Stimulated activated memory B cell treated with anti-CD40 and anti-IgM and Interleukin-4, amounts not matched to agents 10 μg/mL and 1 μg/mL and 100 μg/mL, for 72 hours (primary cell): ENCODE measurements around the gene ERVK3-1.
"Not testable (repeated sequence)": the region's sequence is repeated elsewhere in the genome, so short reads cannot be mapped to it uniquely, and the experiment has no call there.

Experiments used
- ATAC-seq: fragments of 150-1000 bp; cut with Tn5 transposase; 2 replicates; pipeline ENCODE4 v1.10.0; 2021
- H3K27ac Mint-ChIP-seq: one replicate; pipeline ENCODE4 v1.8.0; 2022; ENCODE audit warnings: mild to moderate bottlenecking, mixed read lengths
- H3K27me3 Mint-ChIP-seq: one replicate; pipeline ENCODE4 v1.8.0; 2022; ENCODE audit warnings: mixed read lengths
- H3K36me3 Mint-ChIP-seq: one replicate; pipeline ENCODE4 v1.8.0; 2022; ENCODE audit warnings: mixed read lengths
- H3K4me1 Mint-ChIP-seq: one replicate; pipeline ENCODE4 v1.8.0; 2022; ENCODE audit warnings: mixed read lengths
- H3K4me3 Mint-ChIP-seq: one replicate; pipeline ENCODE4 v1.8.0; 2022; ENCODE audit warnings: mild to moderate bottlenecking, moderate library complexity, mixed read lengths
- H3K9me3 Mint-ChIP-seq: one replicate; pipeline ENCODE4 v1.8.0; 2022; ENCODE audit warnings: mixed read lengths

Gene ERVK3-1

DNA sequence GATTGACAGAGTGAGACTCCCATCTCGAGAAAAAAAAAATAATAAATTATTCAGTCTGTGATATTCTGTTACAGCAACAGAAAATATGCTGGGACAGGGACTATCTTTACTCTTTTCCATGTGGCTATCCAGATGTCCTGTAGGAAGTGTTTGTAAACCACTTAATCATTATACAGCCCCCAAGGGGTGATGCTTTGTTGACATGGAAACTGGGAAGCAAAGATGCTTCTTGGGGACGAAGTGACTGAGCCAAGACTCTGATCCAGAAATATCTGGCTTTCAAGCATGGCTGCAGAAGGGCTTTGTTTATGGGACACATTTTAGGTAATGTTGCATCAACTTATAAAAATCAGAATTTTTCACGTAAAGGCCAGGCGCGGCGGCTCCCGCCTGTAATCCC lies 21.0 kb upstream of the ERVK3-1 start:
- H3K4me3 Mint-ChIP-seq, result no peak overlapping the region
- H3K36me3 Mint-ChIP-seq, result peaks cover 57% of the 10 kb centered on the region
- H3K27ac Mint-ChIP-seq, result no peak overlapping the region
- H3K27me3 Mint-ChIP-seq, result no peaks in the 10 kb centered on the region
- ATAC-seq, result no peak
- peaks cover 2% of the 10 kb centered on the region for H3K9me3 Mint-ChIP-seq
- H3K4me1 Mint-ChIP-seq, result peaks cover 24% of the 10 kb centered on the region

DNA sequence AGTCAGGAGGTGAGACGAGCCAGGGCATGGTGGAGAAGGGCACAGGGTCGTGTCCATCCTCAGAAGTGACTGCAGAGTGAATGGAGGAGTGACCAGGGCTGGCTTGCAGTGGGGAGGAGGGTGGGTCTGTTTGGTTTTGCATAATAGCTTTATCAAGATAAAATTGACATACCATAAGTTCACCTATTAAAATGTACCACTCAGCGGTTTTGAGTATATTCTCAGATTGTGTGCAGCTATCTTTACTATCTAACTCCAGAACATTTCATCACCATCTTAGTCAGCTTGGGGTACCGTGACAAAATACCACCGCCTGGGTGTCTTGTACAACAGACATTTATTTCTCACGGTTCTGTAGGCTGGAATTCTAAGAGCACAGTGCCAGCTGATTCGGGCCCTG lies 13.2 kb upstream of the ERVK3-1 start:
- H3K36me3 Mint-ChIP-seq, result peaks cover 89% of the 10 kb centered on the region
- H3K4me3 Mint-ChIP-seq, result no peak overlapping the region
- no peak overlapping the region for H3K27ac Mint-ChIP-seq
- H3K27me3 Mint-ChIP-seq, result no peaks in the 10 kb centered on the region
- H3K4me1 Mint-ChIP-seq, result no peaks in the 10 kb centered on the region
- ATAC-seq, result no peak
- peaks cover 28% of the 10 kb centered on the region for H3K9me3 Mint-ChIP-seq

DNA sequence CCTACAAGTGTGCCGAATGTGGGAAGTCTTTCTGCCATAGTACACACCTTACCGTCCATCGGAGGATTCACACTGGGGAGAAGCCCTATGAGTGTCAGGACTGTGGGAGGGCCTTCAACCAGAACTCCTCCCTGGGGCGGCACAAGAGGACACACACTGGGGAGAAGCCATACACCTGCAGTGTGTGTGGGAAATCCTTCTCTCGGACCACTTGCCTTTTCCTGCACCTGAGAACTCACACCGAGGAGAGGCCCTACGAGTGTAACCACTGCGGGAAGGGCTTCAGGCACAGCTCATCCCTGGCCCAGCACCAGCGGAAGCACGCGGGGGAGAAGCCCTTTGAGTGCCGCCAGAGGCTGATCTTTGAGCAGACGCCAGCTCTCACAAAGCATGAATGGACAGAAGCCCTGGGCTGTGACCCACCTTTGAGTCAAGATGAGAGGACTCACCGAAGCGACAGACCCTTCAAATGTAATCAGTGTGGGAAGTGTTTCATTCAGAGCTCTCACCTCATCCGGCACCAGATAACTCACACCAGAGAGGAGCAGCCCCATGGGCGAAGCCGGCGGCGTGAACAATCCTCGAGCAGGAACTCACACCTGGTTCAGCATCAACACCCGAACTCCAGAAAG lies 10.3 kb upstream of the ERVK3-1 start:
- Mint-ChIP-seq H3K27ac (no peak overlapping the region), H3K4me1 (no peaks in the 10 kb centered on the region), H3K27me3 (no peaks in the 10 kb centered on the region), H3K9me3 (peaks cover 31% of the 10 kb centered on the region), H3K4me3 (no peak overlapping the region), H3K36me3 (peaks cover 86% of the 10 kb centered on the region)
- no peak for ATAC-seq

DNA sequence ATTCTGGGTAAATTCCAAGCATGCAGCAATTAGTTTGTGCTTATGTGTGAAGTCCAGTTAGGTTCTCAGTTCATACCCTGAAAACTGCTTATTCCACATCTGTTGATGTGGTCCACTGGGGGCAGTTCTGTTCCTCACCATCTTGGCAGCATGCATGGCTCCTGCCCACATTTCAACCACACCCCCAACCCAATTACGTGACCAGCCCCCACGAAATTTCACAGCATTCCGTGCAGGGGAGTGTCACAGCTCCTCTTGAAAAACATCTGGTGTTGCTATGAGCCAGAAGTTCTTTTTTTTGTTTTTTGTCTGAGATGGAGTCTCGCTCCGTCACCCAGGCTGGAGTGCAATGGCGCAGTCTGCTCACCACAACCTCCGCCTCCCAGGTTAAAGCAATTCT lies 9.1 kb upstream of the ERVK3-1 start:
- Mint-ChIP-seq H3K27me3 (no peaks in the 10 kb centered on the region), H3K4me1 (no peaks in the 10 kb centered on the region), H3K4me3 (no peak overlapping the region), H3K36me3 (peaks cover 89% of the 10 kb centered on the region), H3K9me3 (peaks cover 31% of the 10 kb centered on the region), H3K27ac (no peak overlapping the region)
- ATAC-seq, result no peak

DNA sequence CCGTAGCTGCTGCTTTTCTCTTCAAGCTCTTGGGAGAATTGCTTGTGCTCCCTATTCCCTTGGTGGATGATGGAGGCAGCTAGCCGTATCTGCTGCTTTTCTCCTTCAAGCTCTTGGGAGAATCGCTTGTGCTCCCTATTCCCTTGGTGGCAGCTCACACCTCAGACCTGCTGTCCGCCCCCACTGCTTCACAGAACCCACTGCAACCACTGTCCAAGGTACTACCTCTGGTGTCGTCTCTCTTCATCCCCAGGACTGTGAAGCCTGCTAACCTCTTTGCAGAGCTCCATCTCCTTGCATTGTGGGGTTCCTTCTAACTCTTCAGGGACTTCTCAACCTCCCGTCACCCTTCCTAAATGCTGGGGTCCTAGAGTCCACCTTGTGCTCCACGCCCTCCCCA lies 4.6 kb upstream of the ERVK3-1 start:
- Mint-ChIP-seq H3K4me3 (no peak overlapping the region), H3K27ac (no peak overlapping the region), H3K36me3 (peaks cover 59% of the 10 kb centered on the region), H3K27me3 (no peaks in the 10 kb centered on the region), H3K4me1 (no peaks in the 10 kb centered on the region), H3K9me3 (peaks cover 3% of the 10 kb centered on the region)
- ATAC-seq, result no peak

DNA sequence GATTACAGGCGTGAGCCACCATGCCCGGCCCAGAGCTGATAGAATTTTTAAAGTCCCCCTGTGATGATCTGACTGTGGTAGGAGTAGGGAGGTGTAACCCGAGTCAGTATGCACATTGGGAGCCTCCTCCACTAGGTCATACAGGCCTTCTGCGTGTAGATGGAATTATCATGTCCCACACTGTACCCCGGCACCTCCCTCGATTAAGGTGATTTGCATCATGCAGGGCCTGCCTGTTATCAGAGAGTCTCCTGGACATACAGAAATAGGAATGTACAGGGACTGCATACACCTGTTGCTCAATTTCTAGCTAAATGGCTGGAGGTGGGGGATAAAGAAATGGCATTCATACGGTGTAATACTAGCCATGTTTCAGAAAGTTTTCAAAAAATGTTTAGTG lies 922 bp upstream of the ERVK3-1 start:
- Mint-ChIP-seq H3K27ac (peak overlapping the region; percentile 93), H3K36me3 (peaks cover 55% of the 10 kb centered on the region), H3K27me3 (no peaks in the 10 kb centered on the region), H3K4me3 (peak overlapping the region; percentile 91), H3K4me1 (peaks cover 21% of the 10 kb centered on the region), H3K9me3 (no peaks in the 10 kb centered on the region)
- no peak for ATAC-seq

DNA sequence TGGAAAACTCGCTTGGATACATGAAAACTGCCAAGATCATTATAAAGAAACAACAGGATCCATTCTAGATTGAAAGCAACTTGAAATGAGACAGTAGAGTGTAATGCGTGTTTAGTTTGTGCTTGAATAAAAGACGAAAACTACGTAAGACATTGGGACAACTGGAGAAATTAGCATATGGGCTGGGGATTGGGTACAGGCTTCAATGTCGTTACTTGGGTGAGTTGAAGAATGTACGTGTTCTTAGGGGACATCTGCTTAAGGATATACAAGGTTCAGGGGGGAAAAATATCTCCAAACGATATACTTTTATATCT lies 471 bp upstream of the ERVK3-1 start:
- H3K36me3 Mint-ChIP-seq, result peaks cover 57% of the 10 kb centered on the region
- peak overlapping the region; percentile 91 for H3K4me3 Mint-ChIP-seq
- no peaks in the 10 kb centered on the region for H3K27me3 Mint-ChIP-seq
- no peak for ATAC-seq
- H3K4me1 Mint-ChIP-seq, result peaks cover 25% of the 10 kb centered on the region
- H3K9me3 Mint-ChIP-seq, result no peaks in the 10 kb centered on the region
- peak overlapping the region; percentile 93 for H3K27ac Mint-ChIP-seq

DNA sequence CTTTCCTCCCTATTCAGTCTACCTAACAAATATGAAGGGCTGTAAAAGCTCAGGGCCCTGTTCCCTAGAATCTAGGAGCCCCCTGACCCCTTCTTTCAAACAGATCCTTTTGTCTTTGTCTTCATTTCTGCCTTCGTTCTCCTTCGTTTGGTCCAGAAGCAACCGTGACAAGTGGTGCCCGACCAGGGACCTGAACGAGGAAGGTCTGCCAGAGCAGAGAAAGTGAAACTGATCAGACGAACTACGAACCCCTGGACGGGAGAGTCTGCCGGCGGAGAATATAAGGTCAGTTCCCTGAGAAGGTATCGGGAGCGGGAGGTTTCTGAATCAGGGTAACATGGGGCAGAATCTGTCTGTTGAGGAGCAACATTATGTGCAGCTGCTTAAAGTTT lies 751 bp downstream of the ERVK3-1 start:
- H3K27me3 Mint-ChIP-seq, result no peaks in the 10 kb centered on the region
- no peak for ATAC-seq
- peaks cover 57% of the 10 kb centered on the region for H3K36me3 Mint-ChIP-seq
- H3K4me1 Mint-ChIP-seq, result peaks cover 37% of the 10 kb centered on the region
- peak overlapping the region; percentile 93 for H3K27ac Mint-ChIP-seq
- H3K4me3 Mint-ChIP-seq, result peak overlapping the region; percentile 91
- H3K9me3 Mint-ChIP-seq, result no peaks in the 10 kb centered on the region

DNA sequence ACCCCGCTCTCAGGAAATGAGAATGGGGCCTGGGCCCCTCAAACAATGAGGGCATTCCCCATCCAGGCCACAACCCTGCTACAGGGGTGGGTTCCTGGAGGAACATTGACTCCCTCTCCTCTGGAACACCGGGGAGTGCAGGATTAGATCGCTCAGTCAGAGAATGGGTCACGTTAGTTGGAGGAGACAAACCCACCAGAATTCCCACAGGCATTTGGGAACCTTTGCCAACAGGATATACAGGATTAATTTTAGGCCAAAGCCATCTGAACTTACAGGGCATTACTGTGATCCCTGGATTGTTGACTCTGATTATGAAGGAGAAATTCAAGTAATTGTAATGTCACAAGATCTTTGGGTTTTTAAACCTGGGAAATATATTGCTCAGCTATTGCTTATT lies 2.6 kb downstream of the ERVK3-1 start:
- no peaks in the 10 kb centered on the region for H3K9me3 Mint-ChIP-seq
- peaks cover 61% of the 10 kb centered on the region for H3K36me3 Mint-ChIP-seq
- H3K4me1 Mint-ChIP-seq, result peaks cover 42% of the 10 kb centered on the region
- no peaks in the 10 kb centered on the region for H3K27me3 Mint-ChIP-seq
- H3K4me3 Mint-ChIP-seq, result no peak overlapping the region
- no peak for ATAC-seq
- H3K27ac Mint-ChIP-seq, result no peak overlapping the region

DNA sequence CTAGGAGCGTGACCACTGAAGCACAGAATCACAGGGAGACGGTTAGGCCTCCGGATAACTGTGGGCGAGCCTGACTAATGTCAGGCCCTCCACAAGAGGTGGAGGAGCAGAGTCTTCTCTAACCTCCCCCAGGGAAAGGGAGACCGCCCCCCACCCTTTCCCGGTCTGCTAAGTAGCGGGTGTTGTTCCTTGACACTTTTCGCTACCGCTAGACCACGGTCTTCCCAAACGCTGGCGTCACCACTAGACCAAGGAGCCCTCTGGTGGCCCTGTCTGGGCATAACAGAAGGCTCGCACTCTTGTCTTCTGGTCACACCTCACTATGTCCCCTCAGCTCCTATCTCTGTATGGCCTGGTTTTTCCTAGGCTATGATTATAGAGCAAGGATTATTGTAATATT lies 5.5 kb downstream of the ERVK3-1 start:
- H3K4me3 Mint-ChIP-seq, result not testable (repeated sequence)

DNA sequence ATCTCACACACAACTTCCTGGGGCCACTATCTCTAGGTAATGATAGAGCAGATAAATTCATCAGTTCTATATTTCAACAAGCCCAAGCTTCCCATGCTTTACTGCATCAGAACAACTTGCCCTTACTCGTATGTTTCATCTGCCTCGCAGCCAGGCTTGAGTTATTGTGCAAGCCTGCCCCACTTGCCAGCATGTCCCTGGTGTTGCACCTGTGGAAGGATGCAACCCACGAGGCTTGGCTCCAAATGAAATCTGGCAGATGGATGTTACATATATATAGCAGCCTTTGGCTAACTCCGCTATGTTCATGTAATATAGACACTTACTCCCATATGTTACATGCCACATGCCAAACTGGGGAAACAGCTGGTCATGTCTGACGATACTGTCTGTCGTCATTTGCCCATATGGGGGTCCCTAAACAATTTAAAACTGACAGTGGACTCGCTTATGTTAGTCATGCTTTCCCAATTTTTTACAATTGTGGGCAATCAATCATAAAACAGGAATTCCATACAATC lies 6.2 kb downstream of the ERVK3-1 start:
- ATAC-seq, result no peak
- Mint-ChIP-seq H3K4me1 (peaks cover 36% of the 10 kb centered on the region), H3K9me3 (peaks cover 2% of the 10 kb centered on the region), H3K36me3 (peaks cover 80% of the 10 kb centered on the region), H3K27ac (no peak overlapping the region), H3K4me3 (no peak overlapping the region), H3K27me3 (no peaks in the 10 kb centered on the region)

More for the DNA sequence above, 5.5 kb downstream of the ERVK3-1 start:
- Mint-ChIP-seq H3K4me1 (peaks cover 42% of the 10 kb centered on the region), H3K36me3 (peaks cover 83% of the 10 kb centered on the region)
- not testable (repeated sequence) for H3K9me3 Mint-ChIP-seq, H3K27ac Mint-ChIP-seq, ATAC-seq, H3K27me3 Mint-ChIP-seq

DNA sequence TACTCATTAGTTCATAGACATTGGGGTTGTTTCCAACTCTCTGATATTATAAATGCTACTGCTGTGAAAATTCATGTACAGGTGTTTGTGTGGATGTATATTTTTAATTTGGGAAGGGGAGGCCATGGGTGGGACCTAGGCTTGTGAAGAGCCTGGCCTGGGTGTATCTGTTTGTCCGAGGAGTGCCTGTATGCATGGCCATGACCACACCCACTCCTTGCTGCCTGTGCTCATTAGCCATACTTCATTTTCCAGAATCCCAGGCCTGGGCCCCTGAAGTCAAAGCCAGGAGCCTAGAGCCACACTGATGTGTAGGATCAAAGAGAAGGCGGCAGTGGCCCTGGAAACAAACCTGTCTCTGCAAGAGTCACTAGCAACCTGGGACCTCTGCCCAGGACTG lies 10.4 kb downstream of the ERVK3-1 start:
- Mint-ChIP-seq H3K27me3 (no peaks in the 10 kb centered on the region), H3K9me3 (peaks cover 2% of the 10 kb centered on the region), H3K27ac (no peak overlapping the region), H3K36me3 (peaks cover 48% of the 10 kb centered on the region), H3K4me1 (peaks cover 9% of the 10 kb centered on the region), H3K4me3 (no peak overlapping the region)
- ATAC-seq, result no peak

DNA sequence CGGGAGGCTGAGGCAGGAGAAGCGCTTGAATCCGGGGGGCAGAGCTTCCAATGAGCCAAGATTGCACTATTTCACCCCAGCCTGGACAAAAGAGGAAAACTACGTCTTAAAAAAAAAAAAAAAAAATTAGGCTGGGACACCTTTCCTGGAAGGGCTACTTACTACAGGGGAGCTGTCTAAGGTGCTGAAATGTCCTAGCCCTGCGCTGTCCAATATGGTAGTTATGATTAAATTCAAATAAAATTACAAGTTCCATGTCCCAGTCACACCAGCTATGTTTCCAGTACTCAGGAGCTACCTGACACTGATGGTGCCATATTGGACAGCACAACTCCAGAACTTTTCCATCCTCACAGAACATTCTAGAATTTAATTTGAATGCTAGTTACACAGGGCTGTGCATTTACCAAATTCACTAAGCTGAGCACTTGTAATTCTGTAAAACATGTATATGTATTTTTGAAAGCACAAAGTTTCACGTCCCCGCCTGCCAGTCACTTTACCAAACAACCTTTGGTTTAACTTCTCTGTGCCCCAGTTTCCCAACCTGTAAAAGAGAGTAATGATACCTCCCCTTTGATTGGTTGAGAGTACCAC lies 12.4 kb downstream of the ERVK3-1 start:
- peaks cover 2% of the 10 kb centered on the region for H3K9me3 Mint-ChIP-seq
- peaks cover 29% of the 10 kb centered on the region for H3K36me3 Mint-ChIP-seq
- no peak overlapping the region for H3K4me3 Mint-ChIP-seq
- ATAC-seq, result no peak
- H3K4me1 Mint-ChIP-seq, result no peaks in the 10 kb centered on the region
- H3K27ac Mint-ChIP-seq, result no peak overlapping the region
- H3K27me3 Mint-ChIP-seq, result no peaks in the 10 kb centered on the region

DNA sequence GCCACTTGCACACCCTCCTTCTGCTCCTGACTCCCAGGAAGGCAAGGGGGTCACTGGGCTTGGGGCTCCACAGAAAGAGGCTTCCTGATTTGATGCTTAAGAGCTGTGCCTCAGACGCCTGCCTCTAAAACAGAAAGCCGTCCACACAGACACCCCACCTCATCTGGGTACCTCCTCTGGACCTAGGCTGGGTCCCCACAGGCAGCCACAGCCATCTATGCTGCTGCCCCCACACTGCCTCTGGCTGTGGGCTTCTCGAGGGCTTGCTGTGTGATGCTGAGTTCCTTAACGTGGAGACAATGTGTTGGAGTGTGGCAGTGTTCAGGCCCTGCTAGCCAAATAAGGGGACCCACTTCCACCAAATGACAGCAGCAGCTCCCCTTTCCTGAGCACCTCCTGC lies 13.1 kb downstream of the ERVK3-1 start:
- Mint-ChIP-seq H3K27me3 (no peaks in the 10 kb centered on the region), H3K36me3 (peaks cover 26% of the 10 kb centered on the region), H3K4me1 (no peaks in the 10 kb centered on the region), H3K27ac (no peak overlapping the region), H3K4me3 (no peak overlapping the region), H3K9me3 (peaks cover 2% of the 10 kb centered on the region)
- no peak for ATAC-seq

DNA sequence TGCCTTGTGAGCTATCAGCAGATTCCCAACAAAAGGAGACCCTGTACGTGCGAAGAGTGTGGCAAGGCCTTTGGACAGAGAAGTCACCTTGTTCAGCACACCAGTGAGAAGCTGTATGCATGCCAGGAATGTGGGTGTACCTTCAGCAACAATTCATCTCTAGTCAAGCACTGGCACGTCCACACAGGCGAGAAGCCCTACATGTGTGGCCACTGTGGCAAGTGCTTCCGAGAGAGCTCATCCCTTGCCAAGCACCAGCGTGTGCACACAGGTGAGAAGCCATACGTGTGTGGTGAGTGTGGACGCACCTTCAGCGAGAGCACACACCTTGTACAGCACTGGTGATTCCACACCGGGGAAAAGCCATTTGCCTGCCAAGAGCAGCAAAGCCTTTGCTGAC lies 14.1 kb downstream of the ERVK3-1 start:
- peaks cover 2% of the 10 kb centered on the region for H3K9me3 Mint-ChIP-seq
- no peak for ATAC-seq
- H3K4me1 Mint-ChIP-seq, result no peaks in the 10 kb centered on the region
- H3K36me3 Mint-ChIP-seq, result peaks cover 19% of the 10 kb centered on the region
- H3K4me3 Mint-ChIP-seq, result no peak overlapping the region
- H3K27me3 Mint-ChIP-seq, result no peaks in the 10 kb centered on the region
- no peak overlapping the region for H3K27ac Mint-ChIP-seq

DNA sequence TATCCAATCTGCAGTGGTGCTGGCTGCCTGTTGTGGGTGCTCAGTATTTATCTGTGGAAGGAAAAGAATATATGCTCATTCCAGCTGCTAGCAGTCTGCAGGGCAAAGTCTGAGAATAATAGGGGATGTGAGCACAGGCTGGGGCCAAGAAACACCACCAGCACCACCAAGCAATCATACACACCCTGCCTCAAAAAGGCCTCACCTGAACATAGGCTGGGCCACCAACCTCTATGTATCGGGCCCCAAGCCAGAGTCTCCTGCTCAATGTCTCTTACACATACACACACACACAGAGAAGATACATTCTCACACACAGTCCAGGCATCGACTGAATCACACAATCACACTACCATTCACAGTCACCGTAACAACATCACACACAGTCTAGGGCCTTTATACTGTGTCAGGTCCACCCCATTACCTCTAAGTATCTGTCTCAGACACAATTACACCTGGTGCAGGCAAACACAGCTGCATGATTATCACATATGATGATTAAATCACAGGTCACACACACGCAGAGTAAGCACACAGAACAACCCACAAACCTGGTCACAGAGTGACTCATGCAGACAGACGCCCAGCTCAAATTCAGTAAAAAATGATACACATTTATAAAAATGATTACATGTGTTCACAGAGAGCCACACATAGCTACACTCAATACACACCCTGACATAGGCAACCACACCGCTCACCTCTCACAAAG lies 20.3 kb downstream of the ERVK3-1 start:
- Mint-ChIP-seq H3K9me3 (no peaks in the 10 kb centered on the region), H3K4me1 (peaks cover 8% of the 10 kb centered on the region), H3K4me3 (no peak overlapping the region), H3K36me3 (peaks cover 5% of the 10 kb centered on the region), H3K27ac (no peak overlapping the region), H3K27me3 (no peaks in the 10 kb centered on the region)
- no peak for ATAC-seq
